ENCODE measurements around the gene ZNF367.

GRCh38 chr9:96382839-96383164 is 35.4 kb downstream of the ZNF367 start:
- TF ChIP-seq CTCF (IDR thresholded peaks at IDR 0.05; ENCODE audit: low read depth, low read length), result no peak
- no peak for TF ChIP-seq EZH2phosphoT487 (IDR thresholded peaks at IDR 0.05; ENCODE audit: low read depth)
